M059J (cell line): ENCODE results near the gene SIPA1L3. TPM values are rescaled to one million over a fixed set of nuclear protein-coding genes. Genes with fewer than 3 reads are reported as not detected.

Source experiments
- DNase-seq: peaks from one replicate; pipeline ENCODE4 v3.0.0-alpha.2; 2012; ENCODE audit warnings: low read depth
- total RNA-seq: library from RNA; depleted of rRNA; stranded (reverse); fragments of >200 nt; shearing (Covaris generic); gene quantifications from 2 replicates; pipeline ENCODE4 v1.2.3, GENCODE V29; 2014

The SIPA1L3 gene
- total RNA-seq, 1 experiment from 2014 or later, result 22.7 TPM

- no peak for DNase-seq
Measured at GRCh38 chr19:38190061-38190460, 283.1 kb downstream of the SIPA1L3 start.

GRCh38 chr19:38190793-38191192 is 283.8 kb downstream of the SIPA1L3 start:
- DNase-seq, result no peak

GRCh38 chr19:38191747-38192146 is 284.7 kb downstream of the SIPA1L3 start:
- DNase-seq, result no peak

GRCh38 chr19:38193445-38193844 is 286.4 kb downstream of the SIPA1L3 start:
- no peak for DNase-seq

- peak; percentile 32 for DNase-seq
Measured at GRCh38 chr19:38194061-38194701, 287.2 kb downstream of the SIPA1L3 start.

- no peak for DNase-seq
Measured at GRCh38 chr19:38195237-38195636, 288.2 kb downstream of the SIPA1L3 start.

- DNase-seq, result no peak
Measured at GRCh38 chr19:38196245-38196837, 289.3 kb downstream of the SIPA1L3 start.

GRCh38 chr19:38196948-38197656 is 290.1 kb downstream of the SIPA1L3 start:
- no peak for DNase-seq

GRCh38 chr19:38197937-38198704 is 291.1 kb downstream of the SIPA1L3 start:
- no peak for DNase-seq

GRCh38 chr19:38199340-38199739 is 292.3 kb downstream of the SIPA1L3 start:
- no peak for DNase-seq

GRCh38 chr19:38201731-38202130 is 294.7 kb downstream of the SIPA1L3 start:
- DNase-seq, result no peak

- no peak for DNase-seq
Measured at GRCh38 chr19:38202504-38202903, 295.5 kb downstream of the SIPA1L3 start.

- no peak for DNase-seq
Measured at GRCh38 chr19:38203197-38203596, 296.2 kb downstream of the SIPA1L3 start.

- peak; percentile 37 for DNase-seq
Measured at GRCh38 chr19:38204096-38204495, 297.1 kb downstream of the SIPA1L3 start.

- DNase-seq, result no peak
Measured at GRCh38 chr19:38204728-38205127, 297.7 kb downstream of the SIPA1L3 start.

GRCh38 chr19:38206006-38206745 is 299.2 kb downstream of the SIPA1L3 start:
- no peak for DNase-seq

- DNase-seq, result no peak
Measured at GRCh38 chr19:38206928-38207327, 299.9 kb downstream of the SIPA1L3 start.

GRCh38 chr19:38207543-38207942 is 300.5 kb downstream of the SIPA1L3 start:
- DNase-seq, result no peak

GRCh38 chr19:38208571-38208970 is 301.6 kb downstream of the SIPA1L3 start:
- DNase-seq, result no peak

- DNase-seq, result no peak
Measured at GRCh38 chr19:38209152-38209551, 302.1 kb downstream of the SIPA1L3 start.

- DNase-seq, result peak; percentile 60
Measured at GRCh38 chr19:38209671-38210457, 302.9 kb downstream of the SIPA1L3 start.
